Measurements from ENCODE around the gene RNF26.
A peak's percentile ranks its signal among the peaks of the same experiment; 100 is the strongest.

The RNF26 gene

DNA sequence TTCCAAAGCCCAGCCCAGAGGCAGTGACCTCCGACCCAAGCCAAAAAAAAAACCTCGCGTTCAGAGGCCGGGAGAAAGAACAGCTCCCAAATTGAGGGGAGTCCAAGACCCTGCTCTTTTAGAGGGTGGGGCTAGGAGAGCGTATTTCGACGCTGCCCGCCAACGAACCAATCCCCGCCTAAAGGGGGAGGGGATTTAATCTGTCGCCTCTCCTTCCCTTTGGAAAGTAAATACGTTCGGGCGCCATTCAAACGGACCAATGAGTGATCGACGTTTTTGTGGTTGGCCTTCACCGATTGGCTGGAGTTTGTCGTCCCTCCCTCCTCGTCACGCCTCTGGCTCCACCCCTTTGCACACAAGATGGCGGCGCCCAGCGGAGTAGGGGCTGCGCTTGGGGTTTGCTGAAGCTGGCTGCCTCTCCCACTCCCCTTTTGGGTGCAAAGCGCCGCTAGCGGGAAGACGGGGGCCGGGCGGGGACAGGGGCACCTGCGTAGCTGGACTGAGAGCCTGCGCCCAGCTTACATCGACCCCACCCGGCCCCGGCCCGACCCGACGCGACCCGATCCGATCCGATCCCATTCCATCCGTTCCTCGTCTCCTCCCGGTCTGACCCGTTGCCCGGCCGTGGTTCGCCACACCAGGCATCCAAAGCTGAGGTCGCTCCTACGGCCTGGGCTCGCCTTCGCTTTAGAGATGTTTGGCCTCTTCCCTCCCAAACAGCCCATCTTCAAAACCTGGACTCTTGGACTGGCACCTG is at the start of gene RNF26:
TSS of gene RNF26 (plus strand) at position 354 of the 757 bp plus-strand sequence. CDS start 596 bp downstream, outside the sequence.
- DNase-seq: peak; percentile 93

DNA sequence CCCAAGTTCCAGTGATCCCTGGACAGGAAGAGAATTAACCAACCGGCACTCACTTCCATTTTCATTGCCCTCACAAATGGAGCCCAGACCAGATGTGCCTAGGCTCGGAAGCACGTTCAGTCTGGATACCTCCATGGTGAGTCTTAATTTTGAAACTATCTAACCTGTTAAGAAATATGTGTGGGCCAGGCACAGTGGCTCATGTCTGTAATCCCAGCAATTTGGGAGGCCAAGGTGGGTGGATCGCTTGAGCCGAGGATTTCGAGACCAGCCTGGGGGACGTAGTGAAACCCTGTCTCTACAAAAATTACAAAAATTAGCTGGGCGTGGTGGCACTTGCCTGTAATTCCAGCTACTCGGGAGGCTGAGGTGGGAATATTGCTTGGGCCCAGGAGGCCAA is 48.9 kb upstream of the RNF26 start:
- DNase-seq: no peak

DNA sequence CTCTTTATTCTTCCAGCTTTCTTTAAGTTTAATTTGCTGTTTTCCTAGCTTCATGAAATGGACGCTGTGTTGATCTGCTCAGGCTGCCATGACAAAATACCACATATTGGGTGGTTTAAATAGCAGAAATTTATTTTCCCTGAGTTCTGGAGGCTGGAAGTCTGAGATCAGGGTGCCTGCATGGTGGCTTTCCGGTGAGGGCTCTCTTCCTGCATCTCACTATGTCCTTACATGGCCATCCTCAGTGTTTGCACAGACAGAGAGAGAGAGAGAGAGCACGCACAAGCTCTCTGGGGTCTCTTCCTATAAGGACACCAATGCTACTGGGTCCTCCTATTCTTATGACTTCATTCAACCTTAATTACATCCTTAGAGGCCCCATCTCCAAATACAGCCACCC is 46.1 kb upstream of the RNF26 start:
- no peak for DNase-seq

DNA sequence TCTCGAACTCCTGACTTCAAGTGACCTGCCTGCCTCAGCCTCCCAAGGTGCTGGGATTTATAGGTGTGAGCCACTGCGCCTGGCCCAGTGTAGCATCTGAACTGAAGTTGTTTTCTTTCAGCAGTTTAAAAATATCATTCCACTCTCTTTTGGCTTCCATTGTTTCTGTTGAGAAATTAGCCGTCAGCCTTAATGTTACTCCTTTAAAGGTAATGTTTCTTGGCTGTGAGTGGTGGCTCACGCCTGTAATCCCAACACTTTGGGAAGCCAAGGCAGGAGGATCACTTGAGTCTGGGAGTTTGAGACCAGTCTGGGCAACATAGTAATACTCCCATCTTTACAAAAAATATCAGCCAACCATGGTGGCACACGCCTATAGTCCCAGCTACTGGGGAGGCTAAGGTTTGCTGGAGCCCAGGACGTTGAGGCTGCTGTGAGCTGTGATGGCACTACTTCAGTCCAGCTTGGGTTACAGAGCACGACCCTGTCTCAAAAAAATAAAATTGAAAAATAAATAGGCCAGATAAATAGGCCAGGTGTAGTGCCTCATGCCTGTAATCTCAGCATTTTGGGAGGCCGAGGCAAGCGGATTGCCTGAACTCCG is 43.3 kb upstream of the RNF26 start:
- no peak for DNase-seq

DNA sequence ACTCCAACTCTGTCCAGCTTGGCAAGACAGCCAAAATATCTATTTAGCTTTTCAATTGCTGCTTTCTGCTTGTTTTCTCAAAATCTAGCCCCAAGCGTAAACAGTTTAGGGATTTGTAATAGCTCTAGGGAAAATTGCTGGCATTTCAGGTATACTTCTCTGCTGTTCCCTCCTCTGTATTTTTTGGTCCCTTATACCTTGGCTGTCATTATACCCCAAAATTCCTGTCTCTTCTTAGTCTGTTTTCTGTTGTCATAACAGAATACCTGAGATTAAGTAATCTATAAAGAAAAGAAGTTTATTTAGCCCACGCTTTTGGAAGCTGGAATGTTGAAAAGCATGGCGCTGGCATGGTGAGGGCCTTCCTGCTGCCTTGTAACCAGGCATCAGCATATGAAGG is 40.9 kb upstream of the RNF26 start:
- no peak for DNase-seq

DNA sequence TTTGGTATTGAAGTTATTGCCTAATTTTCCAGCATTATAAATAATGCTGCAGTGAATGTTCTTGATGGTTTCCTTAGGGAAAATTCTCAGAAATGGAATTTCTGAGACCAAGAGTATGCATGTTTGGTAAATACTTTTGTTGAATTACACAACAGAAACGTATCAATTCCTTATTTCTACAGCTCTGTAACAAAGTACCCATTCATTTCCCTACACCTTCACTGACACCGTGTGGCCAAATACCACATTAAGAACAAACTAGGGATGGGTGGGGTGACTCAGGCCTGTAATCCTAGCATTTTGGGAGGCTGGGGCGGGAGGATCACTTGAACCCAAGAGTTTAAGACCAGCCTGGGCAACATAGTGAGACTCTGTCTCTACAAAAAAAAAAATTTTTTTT is 39.1 kb upstream of the RNF26 start:
- DNase-seq: no peak

DNA sequence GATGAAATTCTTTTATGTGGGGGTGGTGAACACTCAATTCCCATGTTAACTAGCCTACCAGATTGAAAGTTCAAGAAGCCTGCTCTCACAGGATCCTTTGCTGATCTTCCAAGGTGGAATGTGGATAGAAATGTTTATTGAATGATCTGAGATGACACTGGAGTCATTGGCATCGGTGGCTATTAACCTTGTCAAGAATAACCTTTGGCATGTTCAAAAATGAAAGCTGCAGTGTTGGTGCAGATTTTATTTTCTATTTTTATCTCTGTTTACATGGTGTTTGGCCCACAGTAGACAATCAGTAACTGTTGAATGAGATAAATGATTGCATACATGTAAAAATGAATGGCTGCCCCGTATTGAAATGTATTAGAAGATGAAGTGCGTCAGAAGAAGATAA is 36.4 kb upstream of the RNF26 start:
- DNase-seq: no peak

DNA sequence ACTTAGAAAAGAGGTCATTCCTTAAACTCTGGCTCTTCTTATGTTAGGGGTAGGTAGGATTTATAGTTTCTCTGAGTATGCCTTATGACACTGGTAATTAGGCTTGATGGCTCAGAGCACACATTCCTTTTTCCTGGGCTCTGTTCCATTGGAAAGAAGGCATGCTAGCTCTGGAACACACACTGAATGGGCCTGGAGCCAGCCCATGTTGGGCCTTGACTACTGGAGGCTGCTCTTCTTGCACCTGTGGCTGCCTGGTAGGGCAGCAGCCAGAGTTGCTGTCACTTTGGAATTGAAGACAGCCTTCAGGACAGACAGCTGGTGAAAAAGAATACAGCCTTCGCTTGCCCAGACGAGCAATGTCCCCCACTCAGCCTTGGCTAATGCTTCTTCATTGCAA is 35.6 kb upstream of the RNF26 start:
- no peak for DNase-seq

DNA sequence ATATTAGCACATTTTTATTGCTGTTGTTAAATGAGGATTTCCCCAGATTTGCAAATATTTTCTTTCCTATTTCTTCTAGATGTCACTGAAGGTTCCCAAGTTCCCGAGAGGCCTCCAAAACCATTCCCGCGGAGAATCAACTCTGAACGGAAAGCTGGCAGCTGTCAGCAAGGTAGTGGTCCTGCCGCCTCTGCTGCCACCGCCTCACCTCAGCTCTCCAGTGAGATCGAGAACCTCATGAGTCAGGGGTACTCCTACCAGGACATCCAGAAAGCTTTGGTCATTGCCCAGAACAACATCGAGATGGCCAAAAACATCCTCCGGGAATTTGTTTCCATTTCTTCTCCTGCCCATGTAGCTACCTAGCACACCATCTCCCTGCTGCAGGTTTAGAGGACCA is 34.9 kb upstream of the RNF26 start:
- DNase-seq: no peak

DNA sequence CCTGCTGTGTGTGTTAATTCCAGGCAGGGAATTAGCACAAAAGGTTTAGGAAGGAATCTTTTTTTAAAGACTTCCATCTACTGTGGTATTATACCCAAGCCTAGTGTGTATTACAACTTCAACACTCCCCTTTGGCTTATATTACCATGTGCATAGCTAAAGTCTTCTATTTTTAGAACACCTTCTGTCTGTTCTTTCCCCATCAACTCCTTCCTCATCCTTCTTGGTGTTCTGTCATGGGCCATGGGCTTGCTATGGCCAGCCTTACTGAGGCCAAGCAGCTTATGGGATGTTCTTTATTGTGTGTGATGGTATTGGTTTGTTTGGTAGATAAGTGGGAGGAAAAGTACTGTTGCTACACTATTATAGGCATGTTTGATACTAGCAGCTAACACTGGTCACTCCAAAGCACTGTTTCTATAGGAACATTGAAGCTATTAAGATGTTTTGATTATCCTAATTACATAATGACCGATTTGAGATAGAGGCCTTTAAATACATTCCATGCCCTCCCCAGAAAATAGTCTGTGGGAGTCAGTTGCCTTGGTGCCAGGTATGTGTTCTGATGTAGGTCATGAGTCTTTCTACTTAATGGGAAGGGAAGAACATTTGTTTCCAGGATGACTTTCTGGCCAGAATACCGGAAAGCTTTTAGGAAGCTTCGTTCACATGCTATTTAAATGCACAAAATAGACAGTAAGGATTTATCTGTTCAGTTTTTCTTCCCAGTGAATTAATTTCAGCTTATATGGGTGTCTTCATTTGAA is 33.9 kb upstream of the RNF26 start:
- no peak for DNase-seq

DNA sequence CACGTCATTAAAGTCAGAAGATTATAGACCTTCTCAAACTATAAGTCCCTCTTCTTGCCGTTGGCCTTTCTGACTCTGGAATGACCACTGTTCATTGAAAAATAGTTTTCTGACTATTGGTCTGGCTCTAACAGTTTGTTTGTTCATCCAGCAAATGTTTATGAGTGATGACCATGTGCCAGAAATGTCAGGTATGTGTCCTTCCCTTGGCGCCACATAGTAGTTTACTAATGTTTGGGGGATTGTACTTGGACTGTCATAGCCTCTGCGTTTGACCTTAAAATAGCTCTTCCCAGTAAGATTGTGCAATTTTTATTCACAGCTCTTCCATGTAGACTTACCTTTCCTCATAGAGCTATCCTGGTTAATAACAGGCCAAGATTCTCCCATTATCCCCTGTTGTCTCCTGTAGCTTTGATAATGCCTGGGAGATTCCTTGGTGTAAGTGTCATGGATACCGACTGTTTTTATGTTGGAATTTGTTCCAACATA is 31.1 kb upstream of the RNF26 start:
- no peak for DNase-seq

DNA sequence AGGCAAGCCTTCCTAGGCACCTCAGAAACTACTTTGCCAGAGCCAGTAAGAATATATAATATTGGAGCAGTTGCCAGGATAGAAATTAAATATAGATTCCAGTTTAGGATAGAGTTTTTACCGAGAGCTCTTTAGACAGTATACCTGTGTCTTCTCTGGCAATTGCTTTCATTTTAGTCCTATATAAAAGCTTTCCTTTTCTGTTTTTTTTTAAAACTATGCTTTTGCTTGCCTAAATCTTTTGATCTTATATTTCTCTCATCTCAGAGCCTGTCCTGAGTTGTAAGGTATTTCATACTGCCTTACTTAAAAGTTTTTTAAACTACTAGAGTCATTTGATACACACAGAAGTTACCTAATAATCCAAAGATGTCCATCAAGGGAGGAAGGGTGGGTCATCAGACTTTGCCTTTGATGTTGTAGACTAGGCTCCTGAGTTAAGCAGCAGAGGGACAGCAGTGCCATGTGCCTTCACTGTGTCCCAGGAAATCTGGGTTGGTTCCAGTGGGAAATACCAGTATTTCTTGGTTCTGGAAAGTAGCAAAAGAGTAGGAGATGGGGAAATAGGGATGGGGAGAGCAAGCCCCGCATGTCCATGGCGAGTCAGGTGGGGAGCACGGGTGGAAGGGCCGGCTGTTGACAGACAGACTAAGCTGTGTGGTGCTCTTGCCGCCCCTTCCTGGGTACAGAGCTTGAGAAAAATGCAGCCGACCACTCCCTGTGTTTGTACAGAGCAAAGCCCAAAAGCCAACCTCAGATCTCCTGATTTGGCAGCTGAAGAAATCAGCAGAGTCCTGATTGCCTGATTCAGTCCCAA is 28.6 kb upstream of the RNF26 start:
- DNase-seq: no peak

DNA sequence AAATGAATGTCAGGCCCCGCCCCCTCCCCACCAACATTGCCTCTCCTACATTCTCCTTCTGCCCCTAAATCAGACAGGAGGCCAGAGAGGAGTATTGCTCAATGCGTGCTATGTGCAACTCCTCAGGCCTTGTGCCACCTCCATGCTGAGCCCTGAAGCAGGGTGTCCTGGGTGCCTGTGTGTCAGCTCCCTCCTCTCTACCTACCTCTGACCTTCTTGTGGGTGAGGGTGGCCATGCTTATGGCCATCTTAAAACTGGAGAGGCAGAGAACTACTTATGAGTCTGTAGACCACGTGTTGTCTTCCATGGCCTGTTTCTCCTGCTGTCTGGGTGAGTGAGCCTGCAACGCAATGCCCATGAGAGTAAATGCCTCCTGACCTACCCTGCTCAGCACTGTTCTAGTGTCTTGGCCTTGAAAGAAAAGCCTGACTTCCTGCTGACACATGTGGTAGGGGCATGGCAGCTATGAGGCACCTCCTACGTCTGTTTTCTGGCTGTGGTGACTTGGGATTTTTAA is 27.9 kb upstream of the RNF26 start:
- DNase-seq: peak; percentile 50

DNA sequence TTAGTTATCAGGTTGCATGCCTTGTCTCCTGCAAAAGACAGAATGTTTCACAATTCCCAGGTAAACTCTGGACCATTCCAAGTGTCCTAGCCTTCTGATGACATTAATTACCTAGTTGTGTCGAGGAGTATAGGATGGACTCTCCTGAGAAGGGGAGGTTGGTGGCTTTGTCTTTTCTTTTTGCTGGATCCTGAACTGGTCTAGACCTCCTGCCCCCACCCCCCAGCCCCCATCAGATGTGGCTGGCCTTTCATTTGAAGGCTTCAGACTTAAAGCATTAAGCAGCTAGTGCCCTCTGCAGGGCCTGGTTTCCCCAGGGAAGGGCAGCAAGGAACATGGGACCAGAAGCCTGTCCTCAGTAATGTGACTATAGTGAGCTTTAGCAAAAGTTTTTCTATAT is 27.1 kb upstream of the RNF26 start:
- DNase-seq: no peak

DNA sequence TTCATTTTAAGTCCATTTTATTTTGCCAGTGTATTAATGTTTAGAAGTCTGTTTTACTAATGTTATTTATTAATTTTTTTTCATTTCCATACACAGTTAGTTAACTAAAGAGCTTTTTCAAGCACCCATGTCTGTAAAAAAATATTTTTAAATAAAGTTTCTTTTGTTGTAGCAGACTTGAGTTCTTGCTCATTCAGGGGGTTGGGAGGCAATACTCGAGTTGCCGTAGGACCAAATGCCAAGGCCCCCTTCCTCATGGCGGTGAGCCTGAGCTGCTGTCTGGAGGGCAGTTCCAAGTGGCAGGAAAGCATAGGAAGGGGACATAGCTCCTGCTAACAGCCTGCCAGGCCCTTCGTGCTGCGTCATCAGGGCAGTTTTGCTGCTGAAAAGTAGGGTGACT is 26.4 kb upstream of the RNF26 start:
- DNase-seq: no peak

DNA sequence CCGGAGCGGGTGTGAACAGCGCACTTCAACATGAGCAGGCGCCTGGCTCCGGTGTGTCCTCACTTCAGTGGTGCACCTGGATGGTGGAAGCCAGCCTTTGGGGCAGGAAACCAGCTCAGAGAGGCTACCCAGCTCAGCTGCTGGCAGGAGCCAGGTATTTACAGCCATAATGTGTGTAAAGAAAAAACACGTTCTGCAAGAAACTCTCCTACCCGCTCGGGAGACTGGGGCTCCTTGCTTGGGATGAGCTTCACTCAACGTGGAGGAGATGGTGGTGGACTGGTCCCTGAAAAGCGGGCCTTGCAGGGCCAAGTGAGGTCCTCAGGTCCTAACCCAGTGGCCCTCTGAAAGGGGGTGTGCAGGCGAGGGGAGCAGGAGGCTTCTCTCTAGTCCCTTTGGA is 24.9 kb upstream of the RNF26 start:
- no peak for DNase-seq

DNA sequence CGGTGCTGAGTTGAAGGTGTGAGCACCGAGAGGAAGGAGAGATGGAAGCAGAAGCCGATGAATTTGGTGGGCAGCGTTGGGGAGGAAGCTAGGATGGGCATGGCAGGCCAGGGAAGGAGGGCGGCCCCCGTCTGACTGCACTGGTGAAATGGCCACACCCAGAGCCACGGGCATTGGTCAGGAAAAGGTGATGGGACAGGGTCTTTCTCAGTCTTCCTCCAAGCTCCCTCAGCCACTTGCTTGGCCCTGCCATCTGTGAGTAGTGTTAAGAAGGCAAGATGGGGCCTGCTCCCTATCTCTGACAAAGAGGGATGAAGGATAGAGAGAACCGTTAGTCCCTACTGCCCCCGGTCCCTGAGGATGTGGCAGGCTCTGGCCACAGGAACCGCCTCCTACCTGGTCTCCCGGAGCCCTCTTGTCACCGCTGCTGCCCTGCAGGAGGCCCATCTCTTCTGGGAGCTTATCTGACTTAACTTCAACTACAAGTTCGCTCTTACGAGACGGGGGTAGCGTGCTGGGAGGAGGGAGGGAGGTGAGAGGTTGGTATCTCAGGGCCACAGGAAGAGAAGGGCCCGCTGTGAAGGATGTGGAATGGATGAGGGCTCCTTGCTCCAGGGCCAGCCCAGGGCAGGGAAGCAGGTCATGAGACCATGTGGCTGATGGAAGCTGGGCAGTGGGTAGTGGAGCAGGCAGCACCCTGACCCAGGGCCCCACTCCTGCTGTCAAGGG is 24.2 kb upstream of the RNF26 start:
- DNase-seq: no peak

DNA sequence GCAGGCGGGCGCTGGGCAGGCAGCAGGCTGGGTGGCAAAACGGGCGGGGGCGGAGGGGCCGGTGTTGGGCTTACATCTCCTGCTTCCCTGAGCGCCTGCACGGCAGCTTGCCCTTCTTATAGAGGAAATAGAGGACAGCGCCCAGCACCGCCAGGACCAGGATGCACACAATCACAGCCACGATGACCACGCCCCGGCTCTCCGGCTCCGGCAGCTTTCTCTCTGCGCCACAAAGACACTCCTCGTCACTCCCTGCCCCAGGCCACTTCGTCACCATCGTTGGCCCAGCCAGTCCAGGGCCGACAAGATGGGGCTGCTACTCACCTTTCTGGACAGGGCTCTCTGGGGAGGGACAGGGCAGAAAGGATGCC is 23.7 kb upstream of the RNF26 start:
- no peak for DNase-seq

DNA sequence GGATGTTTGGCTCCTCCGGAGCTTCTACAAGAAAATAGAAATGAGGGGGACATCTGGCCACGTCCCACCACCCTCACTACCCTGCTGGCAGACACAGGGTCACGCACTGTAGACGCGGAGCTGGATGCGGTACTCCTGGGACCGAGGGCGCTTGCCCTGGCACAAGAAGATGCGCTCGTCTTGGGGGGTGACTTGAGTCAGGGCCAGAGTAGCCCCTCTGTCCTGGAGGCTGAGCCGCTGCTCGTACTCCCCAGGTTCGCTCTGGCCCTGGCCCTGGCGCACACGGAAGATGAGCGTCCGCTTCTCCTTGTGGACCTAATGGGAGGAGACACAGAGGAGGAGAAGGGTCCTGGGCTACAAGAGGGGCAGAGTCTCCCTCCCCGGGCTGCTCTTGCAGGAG is 19.6 kb upstream of the RNF26 start:
- DNase-seq: no peak

DNA sequence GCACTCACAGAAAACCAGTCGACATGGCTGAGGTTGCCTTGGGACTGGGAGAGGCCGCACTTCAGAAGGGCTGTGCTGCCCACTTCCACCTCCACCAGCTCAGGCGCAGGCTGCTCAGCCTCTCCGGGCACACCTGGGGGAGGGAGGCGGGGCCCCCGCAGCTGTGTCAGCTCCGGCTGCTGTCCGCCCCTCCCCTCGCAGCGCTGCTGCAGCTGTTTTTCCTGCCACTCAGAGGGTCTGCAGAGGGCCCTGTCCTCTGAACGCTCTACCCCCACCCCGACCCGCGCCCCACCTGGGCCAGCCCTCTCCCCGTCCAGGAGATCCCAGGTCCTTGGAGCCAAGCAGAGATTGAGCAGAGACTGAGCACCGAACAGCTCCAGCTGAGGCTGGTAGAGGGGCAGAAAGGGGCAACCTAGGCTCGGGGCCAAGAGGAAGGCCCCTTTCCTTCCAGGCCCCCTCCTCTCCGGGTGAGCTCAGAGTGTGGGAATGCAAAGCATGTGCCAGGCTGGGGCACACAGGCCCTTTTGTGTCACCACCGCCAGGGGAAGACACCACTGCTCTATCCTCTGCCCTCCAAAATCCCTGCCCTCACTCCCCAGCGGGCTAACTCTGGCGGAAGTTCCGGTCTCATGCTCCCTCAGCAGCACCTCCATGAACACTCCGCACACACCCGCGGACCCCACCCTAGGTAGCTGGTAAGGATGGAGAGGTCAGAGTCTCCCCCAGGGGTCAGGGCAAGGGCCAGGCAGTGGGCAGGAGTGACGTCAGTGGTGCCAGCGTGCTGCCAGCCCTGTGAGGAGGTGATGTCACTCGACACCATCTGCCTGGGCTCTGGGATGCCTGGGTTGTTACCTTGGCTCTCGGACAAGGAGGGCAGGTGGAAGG is 19.0 kb upstream of the RNF26 start:
- peak; percentile 66 for DNase-seq
